ENCODE results near the gene ARRDC3. TPM values are rescaled to one million over a fixed set of nuclear protein-coding genes. Genes with fewer than 3 reads are reported as not detected.

Gene ARRDC3
- total and polyA plus RNA-seq, 9 of the 15 experiments (the other 6 are each of a cell fraction or from before 2014, with no cell fraction given) = 15.3 to 58.1 (median 39.4) TPM

DNA sequence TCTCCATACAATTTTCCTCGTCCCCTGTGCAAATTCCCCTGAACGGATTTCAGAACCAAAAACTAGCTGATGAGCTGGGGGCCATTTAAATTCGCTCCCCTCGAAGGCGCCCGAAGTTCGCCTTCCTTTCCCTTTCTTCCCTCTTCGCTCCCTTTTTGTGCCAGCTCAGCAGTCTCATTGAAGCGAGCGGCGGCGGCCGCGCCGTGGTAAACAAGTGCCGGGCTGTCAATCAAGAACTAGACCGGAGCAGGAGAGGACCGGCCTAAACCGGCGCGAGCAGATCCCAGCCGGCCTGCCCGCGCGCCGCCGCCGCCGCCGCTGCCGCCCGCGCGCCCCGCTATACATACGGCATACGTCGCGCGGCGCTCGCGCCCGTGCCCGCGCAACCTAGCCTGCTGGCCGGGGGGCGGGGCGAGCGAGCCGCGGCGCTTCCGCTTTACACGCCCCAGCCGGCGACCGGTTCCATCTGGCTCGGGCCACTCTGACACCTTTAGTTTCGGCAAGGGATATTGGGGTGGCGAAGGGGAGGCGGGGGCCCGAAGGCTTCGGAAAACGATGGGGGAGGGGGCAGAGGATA, 3.1 kb downstream of the ARRDC3 start (continued):
- TF ChIP-seq HSF4 (CRISPR knock-in tag; IDR thresholded peaks at IDR 0.05; ENCODE audit: borderline replicate concordance) = no peak
- TF ChIP-seq CXXC5 (CRISPR knock-in tag; IDR thresholded peaks at IDR 0.05) = peak; percentile 97
- TF ChIP-seq FIP1L1 (IDR thresholded peaks at IDR 0.05; ENCODE audit: low read depth, low read length, poor library complexity, severe bottlenecking) = no peak
- TF ChIP-seq C11orf30 (IDR thresholded peaks at IDR 0.05; ENCODE audit: low read depth) = peak; percentile 99
- peak; percentile 89 for TF ChIP-seq OTX1 (CRISPR knock-in tag; IDR thresholded peaks at IDR 0.05)
- TF ChIP-seq, protein P1, sequence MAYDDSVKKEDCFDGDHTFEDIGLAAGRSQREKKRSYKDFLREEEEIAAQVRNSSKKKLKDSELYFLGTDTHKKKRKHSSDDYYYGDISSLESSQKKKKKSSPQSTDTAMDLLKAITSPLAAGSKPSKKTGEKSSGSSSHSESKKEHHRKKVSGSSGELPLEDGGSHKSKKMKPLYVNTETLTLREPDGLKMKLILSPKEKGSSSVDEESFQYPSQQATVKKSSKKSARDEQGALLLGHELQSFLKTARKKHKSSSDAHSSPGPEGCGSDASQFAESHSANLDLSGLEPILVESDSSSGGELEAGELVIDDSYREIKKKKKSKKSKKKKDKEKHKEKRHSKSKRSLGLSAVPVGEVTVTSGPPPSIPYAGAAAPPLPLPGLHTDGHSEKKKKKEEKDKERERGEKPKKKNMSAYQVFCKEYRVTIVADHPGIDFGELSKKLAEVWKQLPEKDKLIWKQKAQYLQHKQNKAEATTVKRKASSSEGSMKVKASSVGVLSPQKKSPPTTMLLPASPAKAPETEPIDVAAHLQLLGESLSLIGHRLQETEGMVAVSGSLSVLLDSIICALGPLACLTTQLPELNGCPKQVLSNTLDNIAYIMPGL (CRISPR knock-in tag; IDR thresholded peaks at IDR 0.05) = 0 out of 2 replicates have a peak, but pooled peaks have one; percentile 8
- TF ChIP-seq E2F3 (CRISPR knock-in tag; IDR thresholded peaks at IDR 0.05) = no peak
- no peak for TF ChIP-seq ASH1L (IDR thresholded peaks at IDR 0.05; ENCODE audit: borderline replicate concordance, low read depth, partially characterized antibody)
- no peak for TF ChIP-seq KAT8 (IDR thresholded peaks at IDR 0.05; ENCODE audit: low read depth)
- TF ChIP-seq ZBTB33 (CRISPR knock-in tag; IDR thresholded peaks at IDR 0.05) = no peak; the same call in 1 of the 2 replicates
- TF ChIP-seq ZNF197 (CRISPR knock-in tag; IDR thresholded peaks at IDR 0.05; ENCODE audit: low read depth) = peak; percentile 89; the same call in 1 of the 2 replicates
- no peak for TF ChIP-seq SMARCA5 (IDR thresholded peaks at IDR 0.05)
- TF ChIP-seq, protein P2, sequence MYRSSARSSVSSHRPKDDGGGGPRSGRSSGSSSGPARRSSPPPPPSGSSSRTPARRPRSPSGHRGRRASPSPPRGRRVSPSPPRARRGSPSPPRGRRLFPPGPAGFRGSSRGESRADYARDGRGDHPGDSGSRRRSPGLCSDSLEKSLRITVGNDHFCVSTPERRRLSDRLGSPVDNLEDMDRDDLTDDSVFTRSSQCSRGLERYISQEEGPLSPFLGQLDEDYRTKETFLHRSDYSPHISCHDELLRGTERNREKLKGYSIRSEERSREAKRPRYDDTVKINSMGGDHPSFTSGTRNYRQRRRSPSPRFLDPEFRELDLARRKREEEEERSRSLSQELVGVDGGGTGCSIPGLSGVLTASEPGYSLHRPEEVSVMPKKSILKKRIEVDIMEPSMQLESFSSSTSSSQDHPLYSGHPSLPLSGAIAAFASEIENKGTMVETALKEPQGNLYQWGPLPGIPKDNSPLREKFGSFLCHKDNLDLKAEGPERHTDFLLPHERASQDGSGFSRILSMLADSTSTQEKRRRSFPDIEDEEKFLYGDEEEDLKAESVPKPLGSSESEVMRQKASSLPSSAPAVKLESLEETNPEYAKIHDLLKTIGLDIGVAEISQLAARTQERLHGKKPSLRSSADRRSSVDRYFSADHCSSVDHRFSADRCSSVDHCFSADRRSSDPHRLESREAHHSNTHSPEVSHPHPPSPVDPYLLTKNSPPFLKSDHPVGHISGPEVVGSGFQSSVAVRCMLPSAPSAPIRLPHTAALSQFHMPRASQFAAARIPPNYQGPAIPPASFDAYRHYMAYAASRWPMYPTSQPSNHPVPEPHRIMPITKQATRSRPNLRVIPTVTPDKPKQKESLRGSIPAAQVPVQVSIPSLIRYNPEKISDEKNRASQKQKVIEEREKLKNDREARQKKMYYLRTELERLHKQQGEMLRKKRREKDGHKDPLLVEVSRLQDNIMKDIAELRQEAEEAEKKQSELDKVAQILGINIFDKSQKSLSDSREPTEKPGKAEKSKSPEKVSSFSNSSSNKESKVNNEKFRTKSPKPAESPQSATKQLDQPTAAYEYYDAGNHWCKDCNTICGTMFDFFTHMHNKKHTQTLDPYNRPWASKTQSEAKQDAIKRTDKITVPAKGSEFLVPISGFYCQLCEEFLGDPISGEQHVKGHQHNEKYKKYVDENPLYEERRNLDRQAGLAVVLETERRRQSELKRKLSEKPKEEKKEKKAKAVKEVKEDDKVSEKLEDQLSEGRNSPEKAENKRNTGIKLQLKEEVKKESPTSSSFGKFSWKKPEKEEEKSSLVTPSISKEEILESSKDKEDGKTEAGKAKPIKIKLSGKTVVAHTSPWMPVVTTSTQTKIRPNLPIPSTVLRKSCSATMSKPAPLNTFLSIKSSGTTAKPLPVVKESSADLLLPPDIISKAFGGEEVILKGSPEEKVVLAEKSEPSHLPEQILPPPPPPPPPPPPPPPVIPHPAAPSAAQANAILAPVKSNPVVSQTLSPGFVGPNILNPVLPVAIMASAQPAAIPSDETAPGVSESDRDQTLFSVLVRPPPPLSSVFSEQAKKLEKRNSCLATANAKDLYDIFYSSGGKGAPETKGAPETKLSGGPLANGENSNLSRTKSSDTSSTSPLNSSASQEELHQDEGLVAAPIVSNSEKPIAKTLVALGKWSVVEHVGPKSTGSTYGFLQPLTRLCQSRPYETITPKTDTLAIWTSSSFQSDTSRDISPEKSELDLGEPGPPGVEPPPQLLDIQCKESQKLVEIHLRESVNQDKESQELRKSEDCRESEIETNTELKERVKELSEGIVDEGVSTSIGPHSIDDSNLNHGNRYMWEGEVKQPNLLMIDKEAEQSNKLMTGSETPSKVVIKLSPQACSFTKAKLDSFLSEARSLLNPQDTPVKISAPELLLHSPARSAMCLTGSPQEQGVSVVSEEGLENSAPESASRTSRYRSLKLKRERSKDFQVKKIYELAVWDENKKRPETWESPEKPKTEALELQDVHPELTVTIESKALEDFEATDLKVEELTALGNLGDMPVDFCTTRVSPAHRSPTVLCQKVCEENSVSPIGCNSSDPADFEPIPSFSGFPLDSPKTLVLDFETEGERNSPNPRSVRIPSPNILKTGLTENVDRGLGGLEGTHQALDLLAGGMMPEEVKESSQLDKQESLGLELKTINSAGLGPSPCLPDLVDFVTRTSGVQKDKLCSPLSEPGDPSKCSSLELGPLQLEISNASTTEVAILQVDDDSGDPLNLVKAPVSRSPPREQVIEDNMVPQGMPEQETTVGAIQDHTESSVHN (IDR thresholded peaks at IDR 0.05; ENCODE audit: borderline replicate concordance in 1 of 2, low read depth in 1 of 2) = 0 out of 4 replicates have a peak, but pooled peaks of 1 of the 2 experiments have one; percentile 7
- peak; percentile 58; the same call in 1 of the 2 replicates for TF ChIP-seq SUPT5H (IDR thresholded peaks at IDR 0.05)
- TF ChIP-seq ZNF347 (CRISPR knock-in tag; IDR thresholded peaks at IDR 0.05; ENCODE audit: low read depth) = no peak
- peak; percentile 33; the same call in 1 of the 2 replicates for TF ChIP-seq PHF8 (IDR thresholded peaks at IDR 0.05; ENCODE audit: borderline replicate concordance, low read length)
